NOMO-1 (cell line): ENCODE measurements around the gene TNFSF10.

Experiments
- DNase-seq, 2 experiments: peaks; one replicate each; lab custom pipeline; 2025; ENCODE audit not compliant: unreplicated experiment in 2 of 2; lab: John Stamatoyannopoulos, UW

Gene TNFSF10

DNA sequence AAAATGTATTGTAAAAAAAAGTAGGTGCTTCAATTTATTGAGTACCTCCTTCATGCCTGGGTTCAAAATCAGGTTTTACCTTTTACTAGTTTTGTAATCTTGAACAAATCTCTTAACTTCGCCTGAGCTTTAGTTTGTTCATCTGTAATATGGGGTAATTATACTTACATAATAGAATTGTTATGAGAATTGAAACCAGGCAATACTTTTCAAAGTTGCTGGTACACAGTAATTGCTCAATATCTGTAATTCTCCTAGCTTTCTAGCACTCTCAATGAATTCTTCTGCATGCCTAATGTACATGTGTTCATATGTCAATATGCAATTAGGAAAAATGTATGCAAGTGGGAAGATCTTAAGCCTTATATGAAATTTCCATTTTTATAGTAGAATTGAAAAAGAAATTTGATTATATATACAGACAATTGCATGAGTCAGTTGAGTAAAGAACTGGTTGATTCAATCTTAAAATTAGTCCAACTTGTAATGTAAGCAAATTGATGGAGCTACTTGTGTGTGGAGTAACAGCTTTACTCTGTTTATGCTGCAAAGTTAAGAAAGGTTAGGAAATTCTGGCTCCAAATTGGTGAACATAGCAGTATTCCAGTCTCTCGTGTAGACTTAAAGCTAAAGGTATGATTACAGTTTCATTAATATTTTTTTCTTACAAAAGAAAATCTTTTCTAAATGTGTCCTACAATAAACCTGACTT is 4.1 kb downstream of the TNFSF10 start:
- peak; percentile 35 to 78 for DNase-seq

DNA sequence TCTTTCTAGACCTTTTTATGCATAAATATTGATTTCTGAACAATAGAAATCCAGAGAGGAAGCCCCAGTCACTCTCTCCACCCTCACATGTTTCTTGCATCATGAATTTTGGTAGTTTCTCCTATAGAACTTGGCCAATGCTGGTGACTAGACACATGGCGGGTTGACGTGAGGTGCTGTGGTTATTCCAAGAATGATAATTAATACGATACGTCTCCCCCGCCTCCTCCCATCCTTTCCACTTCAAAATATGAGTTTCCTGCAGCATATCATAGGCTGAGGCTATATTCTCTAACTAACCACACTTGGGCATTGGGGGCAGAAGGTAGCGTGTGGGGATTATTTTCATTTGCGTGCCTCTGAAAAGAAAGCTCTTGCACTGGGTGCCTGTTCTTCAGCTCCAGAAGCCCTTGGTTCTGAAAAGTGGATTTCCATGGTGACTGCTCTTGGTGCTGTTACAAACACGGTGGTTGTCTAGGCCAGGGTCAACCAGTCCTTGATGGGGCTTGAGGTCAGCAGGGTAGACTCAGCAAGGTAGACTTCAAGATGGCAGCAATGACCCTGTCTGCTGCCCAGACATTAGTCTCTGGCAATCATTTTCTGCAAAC is 5.3 kb downstream of the TNFSF10 start:
- DNase-seq: no peak

DNA sequence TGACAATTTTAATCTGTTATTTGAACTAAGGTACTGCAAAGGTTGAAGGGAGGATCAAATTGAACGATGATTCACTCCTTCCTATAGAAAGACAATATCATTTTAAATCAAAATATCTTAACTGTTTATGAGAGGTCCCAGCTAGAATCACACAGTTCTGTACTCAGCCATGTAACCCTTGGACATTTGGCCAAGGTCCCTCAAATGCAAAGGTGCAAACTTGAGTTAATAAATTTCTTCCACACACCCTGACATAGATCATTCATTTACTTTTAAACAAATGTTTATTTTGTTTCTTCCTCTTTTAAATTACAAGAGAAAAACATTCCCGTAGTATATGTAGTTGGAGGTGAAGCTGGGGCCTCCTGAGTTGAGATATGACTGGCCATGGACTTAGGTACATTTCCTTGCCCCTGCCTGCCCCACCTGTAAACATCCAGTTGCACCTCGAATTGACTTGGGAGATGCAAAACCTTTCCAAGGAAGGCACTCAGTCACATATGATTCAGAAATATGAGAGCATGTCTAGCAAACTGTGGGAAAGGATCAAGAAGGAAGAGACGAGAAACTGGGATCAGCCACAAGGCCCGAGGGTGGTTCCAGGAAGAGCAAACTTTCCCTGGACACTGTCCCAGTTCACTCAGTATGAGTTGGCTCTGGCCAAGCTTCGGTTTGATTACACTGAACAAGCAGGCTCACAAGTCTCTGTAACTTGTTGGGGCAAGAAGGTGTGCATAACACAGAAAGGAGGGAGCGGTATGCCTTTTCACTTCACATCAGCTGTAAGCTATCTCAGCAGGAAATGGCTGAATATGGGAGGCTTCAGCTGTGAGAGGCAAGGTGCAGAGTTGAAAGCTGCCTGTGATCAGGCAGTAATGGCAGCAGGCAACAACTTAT is 6.7 kb downstream of the TNFSF10 start:
- no peak for DNase-seq

DNA sequence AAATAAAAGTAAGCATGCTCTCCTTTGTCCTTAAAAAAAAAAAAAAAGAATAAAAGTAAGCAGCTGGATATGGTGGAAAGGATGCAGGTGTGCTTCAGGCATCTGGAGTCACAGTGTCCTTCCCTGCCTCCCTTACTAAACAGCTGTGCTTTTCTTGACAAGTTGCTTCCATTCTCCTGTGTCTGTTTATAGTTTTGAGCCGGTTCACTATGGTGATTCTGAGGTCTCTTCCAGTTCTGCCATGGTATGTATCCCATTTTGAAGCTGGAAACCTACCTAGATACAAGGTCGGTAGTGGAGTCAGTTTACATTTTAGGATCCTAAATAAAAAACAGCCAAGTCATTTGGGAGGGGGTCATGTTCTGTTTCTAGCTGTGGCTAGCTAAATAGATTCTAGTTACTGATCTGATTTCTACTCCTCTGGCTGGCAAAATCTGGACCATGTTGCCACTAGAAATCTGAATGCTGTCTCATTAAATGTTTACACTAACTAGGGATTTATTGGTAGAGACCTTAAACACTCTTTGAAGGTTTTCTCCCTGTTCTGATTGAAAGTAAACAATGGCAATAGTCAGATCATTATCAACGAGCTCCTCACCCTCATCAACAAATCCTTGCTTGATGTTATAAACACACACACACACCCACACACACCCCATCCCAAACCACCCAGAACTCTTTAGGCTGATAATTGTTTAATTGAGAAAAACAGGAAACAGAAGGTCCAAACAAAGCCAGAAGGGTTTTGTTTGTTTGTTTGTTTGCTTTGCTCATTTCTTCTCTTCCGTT is 7.9 kb downstream of the TNFSF10 start:
- no peak for DNase-seq

DNA sequence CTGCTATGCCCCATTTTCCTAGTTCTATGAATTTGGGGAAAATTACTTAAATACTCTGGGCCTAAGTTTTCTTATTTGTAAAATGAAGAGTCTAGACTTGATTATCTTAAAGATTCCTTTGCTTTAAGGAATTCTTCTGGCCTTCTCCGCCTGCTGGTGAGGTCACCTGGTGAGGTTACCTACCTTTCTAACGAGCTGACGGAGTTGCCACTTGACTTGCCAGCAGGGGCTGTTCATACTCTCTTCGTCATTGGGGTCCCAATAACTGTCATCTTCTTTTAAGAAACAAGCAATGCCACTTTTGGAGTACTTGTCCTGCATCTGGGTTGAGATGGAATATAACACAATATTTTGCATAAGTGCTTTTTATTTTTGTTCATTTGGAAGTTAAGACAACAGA is 8.6 kb downstream of the TNFSF10 start:
- no peak for DNase-seq

DNA sequence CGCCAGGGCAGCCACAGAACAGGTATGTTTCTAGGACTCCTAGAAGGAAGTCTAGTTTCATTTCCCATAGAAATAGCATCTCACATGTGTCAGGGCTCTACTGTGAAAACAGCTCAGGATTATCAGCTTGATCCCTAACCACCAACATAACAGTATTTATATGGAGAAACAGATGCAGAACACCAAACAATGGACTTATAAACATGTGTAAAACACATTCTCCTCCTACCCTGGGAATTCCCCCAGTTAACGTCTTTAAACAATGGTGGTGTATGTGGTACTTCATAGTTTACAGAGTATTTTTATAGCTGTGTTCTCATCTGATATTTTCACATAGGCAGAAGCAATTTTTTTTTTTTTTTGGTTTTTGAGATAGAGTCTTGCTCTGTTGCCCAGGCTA is 9.7 kb downstream of the TNFSF10 start:
- DNase-seq: no peak

DNA sequence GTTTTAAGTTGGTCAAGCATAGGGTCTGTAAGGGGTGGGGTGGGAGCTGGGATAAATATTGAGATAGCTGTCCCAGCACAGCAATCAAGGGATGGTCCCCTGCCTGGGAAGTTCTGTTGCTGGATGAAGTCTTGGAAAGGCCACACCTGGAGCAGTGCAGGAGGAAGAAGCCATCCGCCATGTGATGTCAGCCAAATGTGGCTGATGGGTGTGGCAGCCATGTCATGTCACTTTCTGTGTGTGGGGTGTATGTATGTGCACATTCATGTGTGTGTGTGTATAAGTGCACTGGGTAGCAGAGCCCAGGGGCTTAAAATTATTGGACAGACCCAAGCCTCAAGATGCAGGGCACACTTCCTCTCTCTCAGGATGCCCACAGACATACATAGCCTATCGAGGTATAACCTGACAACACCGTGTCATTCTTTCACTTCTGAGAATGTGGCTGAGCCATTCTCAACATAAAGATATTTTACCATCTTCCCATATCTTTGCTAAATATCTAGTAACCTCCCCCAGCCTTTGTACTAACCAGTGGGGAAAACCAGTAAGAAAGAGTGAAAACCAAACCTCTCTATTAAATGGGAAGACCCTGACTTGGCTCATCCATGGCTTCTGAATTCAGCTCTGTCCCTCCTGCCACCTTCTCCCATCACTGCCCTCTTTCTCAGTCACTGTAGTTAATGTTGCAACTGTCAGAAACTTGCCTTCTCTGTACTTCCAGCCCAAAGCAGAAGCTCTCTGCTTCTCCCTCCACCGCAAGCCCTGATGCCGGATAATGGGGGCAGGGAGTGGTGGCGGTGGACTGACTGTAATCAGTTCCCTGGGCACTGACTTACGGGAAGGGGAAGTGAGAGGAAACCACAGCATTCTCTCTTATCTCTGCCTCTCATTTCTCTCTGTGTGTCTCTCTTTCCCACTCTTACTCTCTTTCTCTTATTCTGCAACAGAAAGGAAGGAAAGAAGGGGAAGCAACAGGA is 11.2 kb downstream of the TNFSF10 start:
- peak; percentile 98 to 100 for DNase-seq

DNA sequence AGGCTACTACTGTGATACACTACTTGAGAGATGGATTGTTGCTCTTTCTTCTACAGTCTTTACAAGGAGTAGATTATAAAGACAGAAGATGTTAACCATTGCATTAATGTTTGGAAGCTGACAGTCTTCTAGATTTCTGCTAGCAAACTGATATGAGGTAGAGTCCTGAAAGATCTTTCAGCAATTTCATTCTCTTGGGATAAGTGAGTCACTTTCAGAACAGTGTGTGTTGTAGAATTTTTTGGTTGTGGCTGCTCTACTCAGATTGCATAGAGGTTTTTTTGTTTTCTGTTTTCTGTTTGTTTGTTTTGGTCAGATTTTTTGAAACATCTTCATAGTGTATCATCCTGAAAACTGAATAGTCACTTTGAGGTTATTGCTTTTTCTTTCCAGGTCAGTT is 17.1 kb downstream of the TNFSF10 start:
- no peak for DNase-seq

DNA sequence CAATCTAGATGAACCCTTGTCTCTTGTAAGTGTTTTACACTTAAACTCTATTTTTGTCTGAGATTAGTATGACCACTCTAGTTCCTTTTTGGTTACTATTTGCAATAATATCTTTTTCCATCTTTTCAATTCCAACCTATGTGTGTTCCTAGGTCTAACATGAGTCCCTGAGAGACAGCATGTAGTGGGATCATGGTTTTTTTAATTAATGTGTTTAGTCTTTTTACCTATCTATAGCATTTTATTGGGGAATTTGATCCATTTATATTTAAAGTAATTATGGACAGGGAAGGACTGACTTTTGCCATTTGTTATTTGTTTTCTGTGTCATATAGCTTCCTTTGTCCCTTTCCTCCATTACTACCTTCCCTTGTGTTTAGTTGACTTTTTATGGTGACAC is 21.7 kb downstream of the TNFSF10 start:
- no peak for DNase-seq

DNA sequence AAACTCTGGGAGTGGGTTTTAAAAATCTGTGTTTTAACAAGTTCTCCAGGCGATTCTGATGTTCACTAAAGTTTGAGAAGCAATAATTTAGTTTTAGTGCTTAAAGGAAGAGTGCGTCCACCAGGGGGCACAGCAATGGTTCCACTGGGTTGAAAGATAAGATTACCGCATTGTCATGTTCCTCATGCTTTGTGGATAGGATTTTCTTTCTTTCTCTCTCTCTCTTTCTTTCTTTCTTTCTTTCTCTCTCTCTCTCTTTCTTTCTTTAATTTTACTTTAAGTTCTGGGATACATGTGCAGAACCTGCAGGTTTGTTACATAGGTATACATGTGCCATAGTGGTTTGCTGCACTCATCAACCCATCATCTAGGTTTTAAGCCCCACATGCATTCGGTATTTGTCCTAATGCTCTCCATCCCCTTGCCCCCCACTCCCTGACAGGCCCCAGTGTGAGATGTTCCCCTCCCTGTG is 33.0 kb downstream of the TNFSF10 start:
- peak; percentile 34 to 89 for DNase-seq

DNA sequence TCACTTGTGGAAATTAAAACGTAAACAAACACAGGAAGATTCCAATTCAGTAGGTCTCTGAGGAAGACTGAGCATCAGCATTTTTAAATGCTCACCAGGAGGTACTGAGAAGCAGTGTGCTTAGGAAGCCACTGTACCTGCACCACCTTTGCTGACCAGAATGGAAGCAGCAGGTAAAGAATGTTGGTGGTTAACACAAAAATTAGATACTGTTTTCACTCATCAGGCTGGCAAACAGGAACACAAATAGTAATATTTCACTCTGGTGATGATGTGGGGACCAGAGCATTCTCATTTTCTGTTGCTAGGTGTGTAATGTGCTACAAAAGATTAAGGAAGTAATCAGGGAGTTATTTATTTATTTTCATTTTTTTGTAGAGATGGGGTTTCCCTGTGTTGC is 45.1 kb downstream of the TNFSF10 start:
- DNase-seq: no peak

DNA sequence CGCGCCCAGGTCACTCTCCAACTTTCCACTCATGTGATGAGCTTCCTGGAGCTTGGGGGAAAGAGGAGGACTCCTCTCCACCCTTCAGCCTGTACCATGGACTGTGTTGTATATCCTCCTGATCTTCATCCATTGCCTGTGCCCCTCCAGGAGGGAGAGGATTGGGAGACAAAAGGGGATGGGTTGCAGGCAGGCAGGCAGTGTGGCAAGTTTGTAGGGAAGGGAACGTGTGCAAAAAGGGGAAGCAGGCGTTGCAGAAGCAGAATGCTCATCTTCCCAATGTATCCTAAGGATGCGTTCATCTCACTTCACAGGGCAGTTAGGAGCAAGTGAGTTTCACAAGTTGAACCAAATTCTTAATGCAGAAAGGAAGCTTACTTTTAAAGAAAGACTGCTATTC is 46.9 kb downstream of the TNFSF10 start:
- peak; percentile 55 to 70 for DNase-seq

DNA sequence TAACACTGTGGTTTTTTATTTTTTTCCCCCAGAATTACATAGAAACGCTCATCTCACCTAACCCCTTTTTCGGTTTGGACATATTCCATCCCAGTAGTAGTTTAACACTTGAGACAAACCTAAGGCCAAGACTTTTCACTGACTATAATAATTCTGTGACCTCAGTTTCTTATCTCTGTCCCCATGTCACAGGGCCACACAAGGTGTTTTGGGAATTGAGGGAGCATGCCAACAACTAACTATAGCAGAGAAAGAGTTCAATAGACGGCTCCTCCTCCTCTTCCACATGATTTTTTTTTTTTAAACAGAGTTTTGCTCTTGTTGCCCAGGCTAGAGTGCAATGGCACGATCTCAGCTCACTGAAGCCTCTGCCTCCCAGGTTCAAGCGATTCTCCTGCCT is 47.5 kb downstream of the TNFSF10 start:
- no peak for DNase-seq

DNA sequence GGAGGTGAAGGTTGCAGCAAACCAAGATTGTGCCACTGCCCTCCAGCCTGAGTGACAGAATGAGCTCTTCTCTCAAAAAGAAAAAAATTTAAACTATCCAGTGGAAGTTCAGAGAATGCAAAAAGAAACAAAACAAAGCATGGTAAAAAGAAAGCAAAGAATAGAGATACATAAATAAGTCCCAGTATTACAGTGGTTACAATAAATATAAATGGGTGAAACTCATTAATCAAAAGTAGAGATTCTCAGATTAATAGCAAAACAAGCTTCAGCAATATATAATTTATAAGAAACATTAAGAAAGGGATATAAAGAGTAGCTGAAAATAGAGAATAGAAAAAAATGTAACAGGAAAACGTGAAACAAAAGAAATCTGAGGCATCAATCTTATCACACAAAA is 51.3 kb downstream of the TNFSF10 start:
- no peak for DNase-seq

DNA sequence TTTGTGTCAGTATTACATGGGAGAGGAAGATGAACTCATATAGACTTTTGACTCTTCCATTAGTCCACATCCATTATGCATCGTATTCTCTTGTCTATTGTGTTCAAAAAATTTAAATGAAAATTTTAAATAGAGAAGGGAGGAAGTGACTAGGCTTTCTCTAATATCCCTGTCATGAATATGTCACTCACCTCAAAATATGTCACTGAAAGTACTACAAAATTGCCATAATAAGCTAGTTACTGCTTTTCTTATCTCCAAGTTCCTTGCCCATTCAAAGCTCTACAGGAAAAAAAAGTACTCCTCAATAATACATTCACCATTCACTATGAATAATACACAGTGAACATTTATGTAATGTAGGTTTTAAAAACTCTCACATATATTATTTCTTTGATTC is 52.6 kb downstream of the TNFSF10 start:
- DNase-seq: no peak

DNA sequence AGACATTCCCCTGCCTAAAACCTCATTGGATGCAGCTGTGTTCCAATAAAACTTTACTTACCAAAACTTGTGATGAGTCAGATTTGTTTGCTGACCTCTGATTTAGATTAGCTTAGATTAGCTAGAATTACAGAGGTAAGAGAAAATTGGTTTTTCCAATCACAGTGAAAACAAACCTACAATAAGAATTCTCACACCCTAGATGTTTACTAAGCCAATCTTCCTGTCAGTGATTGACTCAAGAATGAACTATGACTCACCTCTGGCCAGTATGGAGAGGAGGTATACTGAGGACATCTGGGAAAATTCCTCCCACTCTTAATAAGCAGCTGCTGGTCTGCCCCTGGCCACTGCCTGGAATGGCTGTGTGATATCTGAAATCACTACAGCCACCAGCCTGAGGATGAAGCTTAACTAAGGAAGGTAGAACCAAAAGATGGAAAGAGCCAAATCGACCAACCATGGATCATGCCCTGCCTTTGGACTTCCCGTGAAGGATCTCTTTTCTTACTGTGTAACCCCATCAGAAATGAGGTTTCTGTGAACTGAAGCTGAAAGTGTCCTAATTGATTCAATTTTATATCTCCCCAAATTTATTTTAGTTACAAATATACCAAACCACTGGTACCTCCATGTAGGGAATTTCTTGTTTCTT is 55.9 kb downstream of the TNFSF10 start:
- DNase-seq: no peak

DNA sequence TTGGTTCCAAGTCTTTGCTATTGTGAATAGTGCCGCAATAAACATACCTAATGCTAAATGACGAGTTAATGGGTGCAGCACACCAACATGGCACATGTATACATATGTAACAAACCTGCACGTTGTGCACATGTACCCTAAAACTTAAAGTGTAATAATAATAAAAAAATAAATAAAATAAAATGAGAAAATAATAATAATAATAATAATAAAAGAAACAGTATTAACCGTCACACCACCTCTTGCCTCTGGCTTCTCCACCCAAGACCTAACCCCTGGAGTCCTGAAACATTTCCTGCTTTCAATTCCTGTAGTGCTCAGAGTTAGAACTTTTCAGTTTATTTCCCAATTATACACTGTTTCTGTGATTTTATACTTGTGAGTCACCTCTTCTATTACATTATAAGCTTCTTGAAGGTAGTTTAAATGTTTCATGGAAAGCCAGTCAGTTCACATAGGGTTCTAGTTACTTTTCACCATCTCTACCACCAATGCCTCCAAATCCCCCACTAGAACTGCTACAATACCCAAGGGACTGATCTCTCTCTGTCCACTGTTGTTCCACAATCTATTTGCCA is 56.6 kb downstream of the TNFSF10 start:
- no peak for DNase-seq

DNA sequence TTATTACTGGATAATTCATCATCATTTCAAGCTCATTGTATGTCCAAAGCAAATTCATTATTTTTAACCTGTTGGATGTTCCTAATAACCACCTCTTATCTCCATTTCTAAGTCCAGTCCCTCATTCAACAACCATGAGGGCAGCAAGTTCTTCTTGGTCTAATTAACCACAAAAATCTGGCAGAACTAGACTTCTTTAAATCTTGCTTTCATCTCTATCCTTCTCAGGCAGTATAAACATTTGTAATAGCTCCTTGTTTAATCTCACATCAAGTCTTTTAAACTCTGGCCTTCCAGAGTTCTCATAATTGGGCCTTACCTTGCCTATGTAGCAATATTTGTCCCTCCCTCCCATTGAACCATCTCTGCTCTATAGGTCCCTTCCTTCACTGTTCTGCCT is 57.9 kb downstream of the TNFSF10 start:
- no peak for DNase-seq

DNA sequence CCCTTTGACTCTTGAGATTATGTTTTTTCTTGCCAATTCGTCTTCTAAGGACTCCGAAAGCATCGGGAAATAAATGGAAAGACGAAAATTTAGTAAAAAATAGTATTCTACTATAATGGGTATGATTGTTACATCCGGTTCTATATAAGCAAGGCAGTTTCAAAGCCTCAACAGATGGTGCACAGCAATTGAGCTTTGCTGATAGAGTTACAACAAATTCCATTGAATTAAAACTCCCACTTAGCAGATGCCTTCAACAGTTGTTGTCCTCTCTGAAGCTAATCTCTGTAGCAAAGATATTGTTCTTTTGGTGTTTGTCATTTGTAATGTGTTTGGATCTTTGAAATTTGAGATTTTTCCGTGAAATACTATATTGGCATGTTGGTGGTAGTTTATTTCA is 58.9 kb downstream of the TNFSF10 start:
- no peak for DNase-seq
